CD14-positive monocyte (primary cell): Measurements from ENCODE around the gene CABCOCO1. TPM values are rescaled to one million over a fixed set of nuclear protein-coding genes. Genes with fewer than 3 reads are reported as not detected.

Source experiments
- DNase-seq, 3 donors: peaks; one replicate each; pipeline ENCODE4 v3.0.0-alpha.2; 2011 to 2022
- H2AFZ ChIP-seq: 2 replicates; pipeline ENCODE4 v1.6.0; 2012; ENCODE audit warnings: mild to moderate bottlenecking, low read depth, low read length, inconsistent platforms; ENCODE audit not compliant: insufficient read depth, poor library complexity, severe bottlenecking
- H3K27ac ChIP-seq, 2 donors: 1 replicate in 1 of 2; 2 replicates in 1 of 2; pipeline ENCODE4 v1.5.1; 2012 to 2013; ENCODE audit warnings: low read length in 2 of 2, control low read depth in 1 of 2, inconsistent platforms in 1 of 2, low read depth in 1 of 2, mild to moderate bottlenecking in 1 of 2
- H3K27me3 ChIP-seq, 2 donors: one replicate each; pipeline versions ENCODE4 v1.6.0 to v1.6.1; 2011 to 2013; ENCODE audit warnings: low read length in 2 of 2; ENCODE audit not compliant: control insufficient read depth in 2 of 2, insufficient read depth in 2 of 2
- H3K36me3 ChIP-seq, 2 donors: replicated peaks in 1 of 2; 1 replicate in 1 of 2; 2 replicates in 1 of 2; pipeline versions ENCODE4 v1.5.1 to v1.6.1; 2012 to 2013; ENCODE audit warnings: low read length in 2 of 2, control low read depth in 1 of 2, inconsistent platforms in 1 of 2, mild to moderate bottlenecking in 1 of 2; ENCODE audit not compliant: insufficient read depth in 2 of 2, control insufficient read depth in 1 of 2
- H3K4me1 ChIP-seq, 2 donors: 1 replicate in 1 of 2; 2 replicates in 1 of 2; pipeline versions ENCODE4 v1.5.1 to v1.6.1; 2012 to 2013; ENCODE audit warnings: low read length in 2 of 2, control low read depth in 1 of 2, inconsistent platforms in 1 of 2, mild to moderate bottlenecking in 1 of 2, moderate library complexity in 1 of 2; ENCODE audit not compliant: insufficient read depth in 2 of 2, control insufficient read depth in 1 of 2
- H3K4me2 ChIP-seq: replicated peaks from 2 replicates; pipeline ENCODE3; 2012; ENCODE audit warnings: low read length, moderate library complexity, mild to moderate bottlenecking; ENCODE audit not compliant: poor library complexity, severe bottlenecking; ENCODE audit errors: extremely low read depth
- H3K4me3 ChIP-seq, 3 experiments: fragments of 200-600 bp in 1 of 3; sonication (generic) in 1 of 3; replicated peaks in 1 of 3; 1 replicate in 2 of 3; 2 replicates in 1 of 3; pipeline ENCODE4 v1.5.1; 2011 to 2013; ENCODE audit warnings: low read length in 3 of 3, mild to moderate bottlenecking in 3 of 3, control low read depth in 2 of 3, low read depth in 2 of 3, inconsistent platforms in 1 of 3, moderate library complexity in 1 of 3
- H3K79me2 ChIP-seq: 2 replicates; pipeline ENCODE4 v1.6.0; 2012; ENCODE audit warnings: mild to moderate bottlenecking, control low read depth, inconsistent platforms, low read length, moderate library complexity; ENCODE audit not compliant: insufficient read depth
- H3K9ac ChIP-seq: 2 replicates; pipeline ENCODE4 v1.6.0; 2017; ENCODE audit warnings: low read length, mild to moderate bottlenecking; ENCODE audit not compliant: insufficient read depth, poor library complexity, severe bottlenecking
- H3K9me3 ChIP-seq, 2 donors: replicated peaks in 1 of 2; 1 replicate in 1 of 2; 2 replicates in 1 of 2; pipeline versions ENCODE4 v1.5.1 to v1.6.1; 2012 to 2013; ENCODE audit warnings: low read length in 2 of 2, control low read depth in 1 of 2; ENCODE audit not compliant: control insufficient read depth in 1 of 2, insufficient read depth in 1 of 2
- H4K20me1 ChIP-seq: 2 replicates; pipeline ENCODE4 v1.6.0; 2012; ENCODE audit warnings: mild to moderate bottlenecking, low read length, control low read depth, moderate library complexity; ENCODE audit not compliant: insufficient read depth
- H3K27ac Mint-ChIP-seq, 7 donors: one replicate each; pipeline ENCODE4 v1.8.0; 2020; ENCODE audit warnings: mild to moderate bottlenecking in 7 of 7, mixed read lengths in 7 of 7, moderate library complexity in 6 of 7, inconsistent platforms in 2 of 7
- H3K27me3 Mint-ChIP-seq, 3 donors: one replicate each; pipeline ENCODE4 v1.8.0; 2021 to 2022; ENCODE audit warnings: low read depth in 3 of 3, mild to moderate bottlenecking in 3 of 3, mixed read lengths in 3 of 3, moderate library complexity in 3 of 3, inconsistent platforms in 1 of 3
- H3K36me3 Mint-ChIP-seq, 2 donors: one replicate each; pipeline ENCODE4 v1.8.0; 2020; ENCODE audit warnings: mixed read lengths in 2 of 2, inconsistent platforms in 1 of 2, mild to moderate bottlenecking in 1 of 2
- H3K4me1 Mint-ChIP-seq: one replicate; pipeline ENCODE4 v1.8.0; 2020; ENCODE audit warnings: mild to moderate bottlenecking, mixed read lengths
- H3K4me3 Mint-ChIP-seq, 2 donors: one replicate each; pipeline ENCODE4 v1.8.0; 2020; ENCODE audit warnings: mild to moderate bottlenecking in 2 of 2, mixed read lengths in 2 of 2, moderate library complexity in 1 of 2
- H3K9me3 Mint-ChIP-seq, 7 donors: one replicate each; pipeline ENCODE4 v1.8.0; 2020 to 2022; ENCODE audit warnings: mixed read lengths in 7 of 7, mild to moderate bottlenecking in 6 of 7, moderate library complexity in 6 of 7, inconsistent platforms in 2 of 7
- intact Hi-C, 2 donors: fragments of 100-400 bp; cut with micrococcal nuclease; formaldehyde crosslinking; loops; one replicate each; pipeline versions ENCODE4 v1.15.0 to v1.15.1; 2023
- polyA plus RNA-seq, 3 donors: library from polyadenylated mRNA; depleted of rRNA in 1 of 3; unstranded in 2 of 3; stranded (reverse) in 1 of 3; fragments of 300-500 nt in 2 of 3; fragments of >200 nt in 1 of 3; fragmentation: Illumina TruSeq in 2 of 3; gene quantifications; 1 replicate in 2 of 3; 2 replicates in 1 of 3; pipeline ENCODE4 v1.2.3, GENCODE V29; 2012 to 2021
- TF ChIP-seq, protein P1 (sequence below): fragments of 200-600 bp; IDR thresholded peaks from one replicate; pipeline ENCODE4 v1.8.0; 2022; ENCODE audit warnings: antibody characterized with exemption, mild to moderate bottlenecking

The CABCOCO1 gene
- polyA plus RNA-seq, 3 donors: not detected

DNA sequence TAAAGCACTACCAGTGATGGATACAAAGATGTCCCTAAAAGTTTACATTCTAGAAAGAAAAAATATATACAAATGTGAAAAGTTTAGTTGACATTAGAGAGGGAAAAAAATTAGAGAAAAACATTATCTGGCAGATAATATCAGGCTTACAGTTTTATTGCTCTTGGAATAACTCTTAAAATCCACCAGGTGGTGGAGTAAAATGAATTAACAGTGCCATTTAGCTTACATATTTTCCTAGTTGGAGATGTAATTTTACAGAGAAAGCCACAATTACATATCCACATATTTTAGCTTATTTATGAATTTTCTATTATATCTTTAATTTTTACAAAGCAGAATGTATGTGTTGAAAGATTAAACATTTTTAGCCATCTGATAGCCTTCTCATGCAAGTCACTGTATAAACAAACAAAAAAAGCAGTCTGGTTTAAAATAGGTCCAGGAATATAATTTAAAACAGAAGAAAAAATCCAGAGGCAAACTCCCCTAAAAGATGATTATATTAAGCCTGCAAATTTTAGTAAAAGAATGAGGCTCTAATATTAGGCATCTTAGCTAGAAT lies 6.5 kb downstream of the CABCOCO1 start:
- H2AFZ ChIP-seq: no peak overlapping the region
- no peak for DNase-seq
- H3K4me2 ChIP-seq: no peak overlapping the region
- H3K36me3 Mint-ChIP-seq: no peaks in the 10 kb centered on the region
- H3K79me2 ChIP-seq: no peaks in the 10 kb centered on the region
- no peak overlapping the region for H3K4me3 ChIP-seq
- H3K27me3 Mint-ChIP-seq: peaks cover 2 to 5% (median 4%) of the 10 kb centered on the region in 3 donors
- H3K9ac ChIP-seq: no peak overlapping the region
- no peaks in the 10 kb centered on the region for H3K36me3 ChIP-seq
- H3K27me3 ChIP-seq: peaks cover 4 to 5% of the 10 kb centered on the region in 2 donors
- H3K27ac ChIP-seq: no peak overlapping the region
- no peaks in the 10 kb centered on the region for H3K4me1 ChIP-seq
- no peak overlapping the region for H3K27ac Mint-ChIP-seq
- no peaks in the 10 kb centered on the region for H3K4me1 Mint-ChIP-seq
- H3K9me3 Mint-ChIP-seq: peaks cover 0 to 4% (median 0%) of the 10 kb centered on the region in 7 donors
- TF ChIP-seq, protein P1, sequence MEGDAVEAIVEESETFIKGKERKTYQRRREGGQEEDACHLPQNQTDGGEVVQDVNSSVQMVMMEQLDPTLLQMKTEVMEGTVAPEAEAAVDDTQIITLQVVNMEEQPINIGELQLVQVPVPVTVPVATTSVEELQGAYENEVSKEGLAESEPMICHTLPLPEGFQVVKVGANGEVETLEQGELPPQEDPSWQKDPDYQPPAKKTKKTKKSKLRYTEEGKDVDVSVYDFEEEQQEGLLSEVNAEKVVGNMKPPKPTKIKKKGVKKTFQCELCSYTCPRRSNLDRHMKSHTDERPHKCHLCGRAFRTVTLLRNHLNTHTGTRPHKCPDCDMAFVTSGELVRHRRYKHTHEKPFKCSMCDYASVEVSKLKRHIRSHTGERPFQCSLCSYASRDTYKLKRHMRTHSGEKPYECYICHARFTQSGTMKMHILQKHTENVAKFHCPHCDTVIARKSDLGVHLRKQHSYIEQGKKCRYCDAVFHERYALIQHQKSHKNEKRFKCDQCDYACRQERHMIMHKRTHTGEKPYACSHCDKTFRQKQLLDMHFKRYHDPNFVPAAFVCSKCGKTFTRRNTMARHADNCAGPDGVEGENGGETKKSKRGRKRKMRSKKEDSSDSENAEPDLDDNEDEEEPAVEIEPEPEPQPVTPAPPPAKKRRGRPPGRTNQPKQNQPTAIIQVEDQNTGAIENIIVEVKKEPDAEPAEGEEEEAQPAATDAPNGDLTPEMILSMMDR: no peak
- intact Hi-C loops: no loop called here
- H3K4me3 Mint-ChIP-seq: no peak overlapping the region
- no peaks in the 10 kb centered on the region for H3K9me3 ChIP-seq
- no peaks in the 10 kb centered on the region for H4K20me1 ChIP-seq

GRCh38 chr10:61669849-61670248 lies 7.1 kb downstream of the CABCOCO1 start:
- H3K27me3 Mint-ChIP-seq: peaks cover 0 to 2% (median 0%) of the 10 kb centered on the region in 3 donors
- no peak overlapping the region for H3K9ac ChIP-seq
- no peak for DNase-seq
- H4K20me1 ChIP-seq: no peaks in the 10 kb centered on the region
- no peaks in the 10 kb centered on the region for H3K36me3 ChIP-seq
- TF ChIP-seq, protein P1: no peak
- intact Hi-C loops: no loop called here
- no peak overlapping the region for H3K4me3 Mint-ChIP-seq
- H3K79me2 ChIP-seq: no peaks in the 10 kb centered on the region
- no peak overlapping the region for H3K4me3 ChIP-seq
- no peaks in the 10 kb centered on the region for H3K36me3 Mint-ChIP-seq
- H3K27ac Mint-ChIP-seq: no peak overlapping the region
- no peak overlapping the region for H3K4me2 ChIP-seq
- H3K4me1 Mint-ChIP-seq: no peaks in the 10 kb centered on the region
- no peak overlapping the region for H3K27ac ChIP-seq
- peaks cover 0 to 4% (median 0%) of the 10 kb centered on the region in 7 donors for H3K9me3 Mint-ChIP-seq
- no peaks in the 10 kb centered on the region for H3K9me3 ChIP-seq
- no peak overlapping the region for H2AFZ ChIP-seq
- peaks cover 0 to 4% of the 10 kb centered on the region in 2 donors for H3K27me3 ChIP-seq
- no peaks in the 10 kb centered on the region for H3K4me1 ChIP-seq
